WTC11 (cell line): ENCODE results near the gene IL7R. TPM values are rescaled to one million over a fixed set of nuclear protein-coding genes. Genes with fewer than 3 reads are reported as not detected.

ENCODE experiments used
- ATAC-seq: fragments of 200-7000 bp; cut with Tn5 transposase; 2 replicates; pipeline ENCODE4 v1.10.0; 2021; ENCODE audit warnings: mild to moderate bottlenecking, moderate library complexity
- CTCF ChIA-PET: fragments of 300-600 bp; sonication (Branson Sonifier 250); formaldehyde crosslinking; loops from one replicate; lab custom pipeline; 2021; ENCODE audit warnings: antibody characterized with exemption; lab: Charles Lee
- POLR2A ChIA-PET: fragments of 350-600 bp; sonication (Branson Sonifier 250); formaldehyde crosslinking; loops from one replicate; lab custom pipeline; 2021; ENCODE audit warnings: antibody characterized with exemption; lab: Charles Lee
- DNase-seq: peaks from one replicate; pipeline ENCODE4 v3.0.0; 2021; ENCODE audit warnings: low spot score
- H3K27ac Mint-ChIP-seq: 2 replicates; pipeline ENCODE4 v1.8.0; 2021; ENCODE audit warnings: mixed read lengths
- H3K27me3 Mint-ChIP-seq: 2 replicates; pipeline ENCODE4 v1.8.0; 2021; ENCODE audit warnings: low read depth, mild to moderate bottlenecking, moderate library complexity, mixed read lengths
- H3K36me3 Mint-ChIP-seq: 2 replicates; pipeline ENCODE4 v1.8.0; 2021; ENCODE audit warnings: mixed read lengths
- H3K4me1 Mint-ChIP-seq: 2 replicates; pipeline ENCODE4 v1.8.0; 2022; ENCODE audit warnings: mixed read lengths
- H3K4me3 Mint-ChIP-seq: 2 replicates; pipeline ENCODE4 v1.8.0; 2021; ENCODE audit warnings: mild to moderate bottlenecking, moderate library complexity, mixed read lengths
- H3K9me3 Mint-ChIP-seq: 2 replicates; pipeline ENCODE4 v1.8.0; 2021; ENCODE audit warnings: mixed read lengths
- ATF6 ChIP-seq: sonication (generic); formaldehyde crosslinking; IDR thresholded peaks from 2 replicates; pipeline ENCODE4 v1.8.1; 2023; ENCODE audit warnings: mild to moderate bottlenecking, missing genetic modification reagents
- CREB1 ChIP-seq: sonication (generic); formaldehyde crosslinking; IDR thresholded peaks from 2 replicates; pipeline ENCODE4 v1.8.0; 2023; ENCODE audit warnings: mild to moderate bottlenecking, missing genetic modification reagents
- NR2C2 ChIP-seq: sonication (generic); formaldehyde crosslinking; IDR thresholded peaks from 2 replicates; pipeline ENCODE4 v1.8.0; 2022; ENCODE audit warnings: mild to moderate bottlenecking, missing genetic modification reagents
- PRDM15 ChIP-seq: sonication (generic); formaldehyde crosslinking; IDR thresholded peaks from 2 replicates; pipeline ENCODE4 v1.8.0; 2022; ENCODE audit warnings: missing genetic modification reagents
- RORB ChIP-seq: fragments of 250-450 bp; sonication (Bioruptor Pico); IDR thresholded peaks from 2 replicates; pipeline ENCODE4 v1.9.0; 2021; ENCODE audit warnings: mild to moderate bottlenecking
- SOX15 ChIP-seq: fragments of 250-450 bp; sonication (Bioruptor Pico); IDR thresholded peaks from 2 replicates; pipeline ENCODE4 v1.9.0; 2021; ENCODE audit warnings: mild to moderate bottlenecking
- TCF7 ChIP-seq: sonication (generic); formaldehyde crosslinking; IDR thresholded peaks from 2 replicates; pipeline ENCODE4 v1.8.0; 2022; ENCODE audit warnings: mild to moderate bottlenecking, low read depth, missing genetic modification reagents, moderate library complexity
- TP53 ChIP-seq: sonication (generic); formaldehyde crosslinking; IDR thresholded peaks from 2 replicates; pipeline ENCODE4 v1.8.1; 2023; ENCODE audit warnings: mild to moderate bottlenecking, missing genetic modification reagents
- USF1 ChIP-seq: sonication (generic); formaldehyde crosslinking; IDR thresholded peaks from 2 replicates; pipeline ENCODE4 v1.8.0; 2022; ENCODE audit warnings: mild to moderate bottlenecking, missing genetic modification reagents
- USF2 ChIP-seq: sonication (generic); formaldehyde crosslinking; IDR thresholded peaks from 2 replicates; pipeline ENCODE4 v1.8.1; 2023; ENCODE audit warnings: mild to moderate bottlenecking, missing genetic modification reagents, moderate library complexity
- ZNF219 ChIP-seq: sonication (generic); formaldehyde crosslinking; IDR thresholded peaks from 2 replicates; pipeline ENCODE4 v1.8.0; 2023; ENCODE audit warnings: missing genetic modification reagents, mild to moderate bottlenecking, borderline replicate concordance
- total RNA-seq: library from RNA; stranded (reverse); gene quantifications from 3 replicates; pipeline ENCODE4 v1.2.3, GENCODE V29; 2021
- TF ChIP-seq, protein P1 (sequence below): sonication (generic); formaldehyde crosslinking; IDR thresholded peaks from 2 replicates; pipeline ENCODE4 v1.8.1; 2022; ENCODE audit warnings: mild to moderate bottlenecking, moderate library complexity, missing genetic modification reagents
- TF ChIP-seq, protein P2 (sequence below): sonication (generic); formaldehyde crosslinking; conservative IDR thresholded peaks from 2 replicates; pipeline ENCODE4 v1.8.1; 2022; ENCODE audit warnings: mild to moderate bottlenecking, missing genetic modification reagents
- TF ChIP-seq, protein P3 (sequence below): sonication (generic); formaldehyde crosslinking; IDR thresholded peaks from 2 replicates; pipeline ENCODE4 v1.8.1; 2022; ENCODE audit warnings: mild to moderate bottlenecking, missing genetic modification reagents, moderate library complexity, borderline replicate concordance
- TF ChIP-seq, protein P4 (sequence below): fragments of 200-600 bp; IDR thresholded peaks from 2 replicates; pipeline ENCODE4 v1.8.0; 2022; ENCODE audit warnings: antibody characterized with exemption
- TF ChIP-seq, protein P5 (sequence below): sonication (generic); formaldehyde crosslinking; IDR thresholded peaks from 2 replicates; pipeline ENCODE4 v1.8.1; 2023; ENCODE audit warnings: mild to moderate bottlenecking, missing genetic modification reagents, borderline replicate concordance

IL7R gene
- total RNA-seq, 1 experiment from 2014 or later, result 0.57 TPM

- no peak overlapping the region for H3K27ac Mint-ChIP-seq
- peaks cover 6% of the 10 kb centered on the region; the same call in 1 of the 2 replicates for H3K36me3 Mint-ChIP-seq
- CTCF ChIA-PET, result no interaction called here
- H3K4me1 Mint-ChIP-seq, result peaks cover 37% of the 10 kb centered on the region
- TF ChIP-seq USF1 (CRISPR knock-in tag) (no peak), RORB (no peak), TCF7 (CRISPR knock-in tag) (no peak), ZNF219 (no peak), TP53 (CRISPR knock-in tag) (no peak), USF2 (CRISPR knock-in tag) (no peak), NR2C2 (no peak), CREB1 (CRISPR knock-in tag) (no peak), ATF6 (CRISPR knock-in tag) (no peak), SOX15 (CRISPR knock-in tag) (no peak), PRDM15 (CRISPR knock-in tag) (no peak)
- TF ChIP-seq, protein P1, sequence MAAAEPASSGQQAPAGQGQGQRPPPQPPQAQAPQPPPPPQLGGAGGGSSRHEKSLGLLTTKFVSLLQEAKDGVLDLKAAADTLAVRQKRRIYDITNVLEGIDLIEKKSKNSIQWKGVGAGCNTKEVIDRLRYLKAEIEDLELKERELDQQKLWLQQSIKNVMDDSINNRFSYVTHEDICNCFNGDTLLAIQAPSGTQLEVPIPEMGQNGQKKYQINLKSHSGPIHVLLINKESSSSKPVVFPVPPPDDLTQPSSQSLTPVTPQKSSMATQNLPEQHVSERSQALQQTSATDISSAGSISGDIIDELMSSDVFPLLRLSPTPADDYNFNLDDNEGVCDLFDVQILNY (CRISPR knock-in tag), result no peak
- TF ChIP-seq, protein P2, sequence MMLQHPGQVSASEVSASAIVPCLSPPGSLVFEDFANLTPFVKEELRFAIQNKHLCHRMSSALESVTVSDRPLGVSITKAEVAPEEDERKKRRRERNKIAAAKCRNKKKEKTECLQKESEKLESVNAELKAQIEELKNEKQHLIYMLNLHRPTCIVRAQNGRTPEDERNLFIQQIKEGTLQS (CRISPR knock-in tag), result no peak
- TF ChIP-seq, protein P3, sequence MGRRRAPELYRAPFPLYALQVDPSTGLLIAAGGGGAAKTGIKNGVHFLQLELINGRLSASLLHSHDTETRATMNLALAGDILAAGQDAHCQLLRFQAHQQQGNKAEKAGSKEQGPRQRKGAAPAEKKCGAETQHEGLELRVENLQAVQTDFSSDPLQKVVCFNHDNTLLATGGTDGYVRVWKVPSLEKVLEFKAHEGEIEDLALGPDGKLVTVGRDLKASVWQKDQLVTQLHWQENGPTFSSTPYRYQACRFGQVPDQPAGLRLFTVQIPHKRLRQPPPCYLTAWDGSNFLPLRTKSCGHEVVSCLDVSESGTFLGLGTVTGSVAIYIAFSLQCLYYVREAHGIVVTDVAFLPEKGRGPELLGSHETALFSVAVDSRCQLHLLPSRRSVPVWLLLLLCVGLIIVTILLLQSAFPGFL, result no peak
- TF ChIP-seq, protein P4, sequence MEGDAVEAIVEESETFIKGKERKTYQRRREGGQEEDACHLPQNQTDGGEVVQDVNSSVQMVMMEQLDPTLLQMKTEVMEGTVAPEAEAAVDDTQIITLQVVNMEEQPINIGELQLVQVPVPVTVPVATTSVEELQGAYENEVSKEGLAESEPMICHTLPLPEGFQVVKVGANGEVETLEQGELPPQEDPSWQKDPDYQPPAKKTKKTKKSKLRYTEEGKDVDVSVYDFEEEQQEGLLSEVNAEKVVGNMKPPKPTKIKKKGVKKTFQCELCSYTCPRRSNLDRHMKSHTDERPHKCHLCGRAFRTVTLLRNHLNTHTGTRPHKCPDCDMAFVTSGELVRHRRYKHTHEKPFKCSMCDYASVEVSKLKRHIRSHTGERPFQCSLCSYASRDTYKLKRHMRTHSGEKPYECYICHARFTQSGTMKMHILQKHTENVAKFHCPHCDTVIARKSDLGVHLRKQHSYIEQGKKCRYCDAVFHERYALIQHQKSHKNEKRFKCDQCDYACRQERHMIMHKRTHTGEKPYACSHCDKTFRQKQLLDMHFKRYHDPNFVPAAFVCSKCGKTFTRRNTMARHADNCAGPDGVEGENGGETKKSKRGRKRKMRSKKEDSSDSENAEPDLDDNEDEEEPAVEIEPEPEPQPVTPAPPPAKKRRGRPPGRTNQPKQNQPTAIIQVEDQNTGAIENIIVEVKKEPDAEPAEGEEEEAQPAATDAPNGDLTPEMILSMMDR, result no peak
- TF ChIP-seq, protein P5, sequence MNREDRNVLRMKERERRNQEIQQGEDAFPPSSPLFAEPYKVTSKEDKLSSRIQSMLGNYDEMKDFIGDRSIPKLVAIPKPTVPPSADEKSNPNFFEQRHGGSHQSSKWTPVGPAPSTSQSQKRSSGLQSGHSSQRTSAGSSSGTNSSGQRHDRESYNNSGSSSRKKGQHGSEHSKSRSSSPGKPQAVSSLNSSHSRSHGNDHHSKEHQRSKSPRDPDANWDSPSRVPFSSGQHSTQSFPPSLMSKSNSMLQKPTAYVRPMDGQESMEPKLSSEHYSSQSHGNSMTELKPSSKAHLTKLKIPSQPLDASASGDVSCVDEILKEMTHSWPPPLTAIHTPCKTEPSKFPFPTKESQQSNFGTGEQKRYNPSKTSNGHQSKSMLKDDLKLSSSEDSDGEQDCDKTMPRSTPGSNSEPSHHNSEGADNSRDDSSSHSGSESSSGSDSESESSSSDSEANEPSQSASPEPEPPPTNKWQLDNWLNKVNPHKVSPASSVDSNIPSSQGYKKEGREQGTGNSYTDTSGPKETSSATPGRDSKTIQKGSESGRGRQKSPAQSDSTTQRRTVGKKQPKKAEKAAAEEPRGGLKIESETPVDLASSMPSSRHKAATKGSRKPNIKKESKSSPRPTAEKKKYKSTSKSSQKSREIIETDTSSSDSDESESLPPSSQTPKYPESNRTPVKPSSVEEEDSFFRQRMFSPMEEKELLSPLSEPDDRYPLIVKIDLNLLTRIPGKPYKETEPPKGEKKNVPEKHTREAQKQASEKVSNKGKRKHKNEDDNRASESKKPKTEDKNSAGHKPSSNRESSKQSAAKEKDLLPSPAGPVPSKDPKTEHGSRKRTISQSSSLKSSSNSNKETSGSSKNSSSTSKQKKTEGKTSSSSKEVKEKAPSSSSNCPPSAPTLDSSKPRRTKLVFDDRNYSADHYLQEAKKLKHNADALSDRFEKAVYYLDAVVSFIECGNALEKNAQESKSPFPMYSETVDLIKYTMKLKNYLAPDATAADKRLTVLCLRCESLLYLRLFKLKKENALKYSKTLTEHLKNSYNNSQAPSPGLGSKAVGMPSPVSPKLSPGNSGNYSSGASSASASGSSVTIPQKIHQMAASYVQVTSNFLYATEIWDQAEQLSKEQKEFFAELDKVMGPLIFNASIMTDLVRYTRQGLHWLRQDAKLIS, result no peak
- ATAC-seq, result no peak
- H3K4me3 Mint-ChIP-seq, result no peak overlapping the region
- H3K9me3 Mint-ChIP-seq, result peaks cover 26% of the 10 kb centered on the region
- POLR2A ChIA-PET, result no interaction called here
- peaks cover 3% of the 10 kb centered on the region; the same call in 1 of the 2 replicates for H3K27me3 Mint-ChIP-seq
- no peak for DNase-seq
Observed at GRCh38 chr5:35861718-35862117, 5.0 kb downstream of the IL7R start.
